PC-9 (cell line): ENCODE measurements around the gene TAS2R40. TPM values are rescaled to one million over a fixed set of nuclear protein-coding genes. Genes with fewer than 3 reads are reported as not detected.

Experiments
- BruUV-seq: library from RNA; stranded (reverse); fragments of 400-500 nt; replicated peaks from 2 replicates; lab custom pipeline; 2021; lab: Mats Ljungman, UMichigan
- CTCF ChIA-PET: fragments of 300-600 bp; sonication (Branson Sonifier 250); formaldehyde crosslinking; loops from one replicate; lab custom pipeline; 2022; ENCODE audit warnings: antibody characterized with exemption; lab: Charles Lee
- POLR2A ChIA-PET: fragments of 300-600 bp; sonication (Branson Sonifier 250); formaldehyde crosslinking; loops from one replicate; lab custom pipeline; 2022; ENCODE audit warnings: antibody characterized with exemption; ENCODE audit not compliant: unreplicated experiment; lab: Charles Lee
- DNase-seq, 2 experiments: peaks; one replicate each; pipeline versions ENCODE4 v3.0.0 to v3.0.0-alpha.2; 2015 to 2022; ENCODE audit warnings: mixed read lengths in 1 of 2
- H2AFZ ChIP-seq: fragments of 200-600 bp; sonication (generic); 2 replicates; pipeline ENCODE4 v1.8.1; 2017; ENCODE audit warnings: antibody characterized with exemption
- H3F3A ChIP-seq: fragments of 200-600 bp; sonication (generic); 2 replicates; pipeline ENCODE4 v1.8.1; 2017; ENCODE audit warnings: antibody characterized with exemption, mild to moderate bottlenecking, low read depth; ENCODE audit not compliant: insufficient read depth
- H3K27ac ChIP-seq: fragments of 200-600 bp; sonication (generic); 2 replicates; pipeline ENCODE4 v1.6.1; 2016; ENCODE audit warnings: mixed run types
- H3K27me3 ChIP-seq: fragments of 200-600 bp; sonication (generic); 2 replicates; pipeline ENCODE4 v1.6.1; 2016; ENCODE audit warnings: low read depth, mixed run types; ENCODE audit not compliant: insufficient read depth
- H3K36me3 ChIP-seq: fragments of 200-600 bp; sonication (generic); 2 replicates; pipeline ENCODE4 v1.6.1; 2016; ENCODE audit warnings: low read depth, mixed run types
- H3K4me1 ChIP-seq: fragments of 200-600 bp; sonication (generic); replicated peaks from 2 replicates; pipeline ENCODE4 v1.6.1; 2016; ENCODE audit warnings: mixed run types; ENCODE audit not compliant: insufficient read depth
- H3K4me2 ChIP-seq: fragments of 200-600 bp; sonication (generic); 2 replicates; pipeline ENCODE4 v1.6.1; 2017; ENCODE audit warnings: mixed run types
- H3K4me3 ChIP-seq: fragments of 200-600 bp; sonication (generic); 2 replicates; pipeline ENCODE4 v1.6.1; 2016; ENCODE audit warnings: mixed run types
- H3K79me2 ChIP-seq: fragments of 200-600 bp; sonication (generic); 2 replicates; pipeline ENCODE4 v1.6.1; 2017; ENCODE audit warnings: low read depth, mixed run types
- H3K9me2 ChIP-seq: fragments of 200-600 bp; sonication (generic); 2 replicates; pipeline ENCODE4 v1.8.1; 2017; ENCODE audit warnings: mild to moderate bottlenecking; ENCODE audit not compliant: insufficient read depth
- H3K9me3 ChIP-seq: fragments of 200-600 bp; sonication (generic); 2 replicates; pipeline ENCODE4 v1.8.1; 2016; ENCODE audit warnings: low read depth; ENCODE audit not compliant: insufficient read depth
- H4K20me1 ChIP-seq: fragments of 200-600 bp; sonication (generic); 2 replicates; pipeline ENCODE4 v1.8.1; 2017; ENCODE audit not compliant: insufficient read depth
- CTCF ChIP-seq: fragments of 200-600 bp; sonication (generic); conservative IDR thresholded peaks from 2 replicates; pipeline ENCODE4 v1.6.1; 2017; ENCODE audit warnings: mixed run types, antibody characterized with exemption, mild to moderate bottlenecking, moderate library complexity
- EZH2 ChIP-seq: fragments of 200-600 bp; sonication (generic); IDR thresholded peaks from 2 replicates; pipeline ENCODE4 v1.8.0; 2017; ENCODE audit warnings: antibody characterized with exemption, low read depth
- intact Hi-C: fragments of 100-400 bp; cut with micrococcal nuclease; formaldehyde crosslinking; loops from one replicate; pipeline ENCODE4 v1.10.0; 2022; ENCODE audit not compliant: unreplicated experiment
- total RNA-seq: library from RNA; stranded (reverse); gene quantifications from 2 replicates; pipeline ENCODE4 v1.2.3, GENCODE V29; 2021

Gene TAS2R40
- total RNA-seq, 1 experiment from 2014 or later, result not detected

- H3K9me2 ChIP-seq, result no peaks in the 10 kb centered on the region
- H3K9me3 ChIP-seq, result peaks cover 3% of the 10 kb centered on the region; the same call in 1 of the 2 replicates
- H3F3A ChIP-seq, result peaks cover 25% of the 10 kb centered on the region
- H3K27ac ChIP-seq, result no peak overlapping the region
- BruUV-seq, result no TSS peak
- CTCF ChIA-PET, result no interaction called here
- no peaks in the 10 kb centered on the region for H3K36me3 ChIP-seq
- intact Hi-C loops, result no loop called here
- no peak overlapping the region for H2AFZ ChIP-seq
- no peaks in the 10 kb centered on the region for H3K27me3 ChIP-seq
- no peak for TF ChIP-seq EZH2
- TF ChIP-seq CTCF, result no peak
- H3K4me2 ChIP-seq, result no peak overlapping the region
- POLR2A ChIA-PET, result interaction anchor here (0.7 kb wide), 2 partner anchors 15 to 70 kb away, joined by 3 to 11 read pairs; no protein-coding TSS in a partner anchor
- no peak for DNase-seq
- H3K4me1 ChIP-seq, result peaks cover 34% of the 10 kb centered on the region
- no peaks in the 10 kb centered on the region for H3K79me2 ChIP-seq
- H4K20me1 ChIP-seq, result no peaks in the 10 kb centered on the region
- H3K4me3 ChIP-seq, result no peak overlapping the region
Observed at GRCh38 chr7:143256325-143256724, 34.5 kb downstream of the TAS2R40 start.

GRCh38 chr7:143256932-143257331 is 35.1 kb downstream of the TAS2R40 start:
- no peak overlapping the region for H3K27ac ChIP-seq
- TF ChIP-seq CTCF, result no peak
- no peak for TF ChIP-seq EZH2
- ChIA-PET POLR2A (interaction anchor here (0.7 kb wide), 2 partner anchors 15 to 69 kb away, joined by 3 to 11 read pairs; no protein-coding TSS in a partner anchor), CTCF (no interaction called here)
- no peaks in the 10 kb centered on the region for H3K9me2 ChIP-seq
- H3K9me3 ChIP-seq, result peaks cover 3% of the 10 kb centered on the region; the same call in 1 of the 2 replicates
- no peak for DNase-seq
- no TSS peak for BruUV-seq
- H3K4me2 ChIP-seq, result no peak overlapping the region
- no peak overlapping the region for H3K4me3 ChIP-seq
- no peaks in the 10 kb centered on the region for H3K36me3 ChIP-seq
- no peaks in the 10 kb centered on the region for H3K27me3 ChIP-seq
- intact Hi-C loops, result no loop called here
- H3F3A ChIP-seq, result peaks cover 25% of the 10 kb centered on the region
- peaks cover 33% of the 10 kb centered on the region for H3K4me1 ChIP-seq
- H3K79me2 ChIP-seq, result no peaks in the 10 kb centered on the region
- no peaks in the 10 kb centered on the region for H4K20me1 ChIP-seq
- no peak overlapping the region for H2AFZ ChIP-seq

GRCh38 chr7:143257501-143257900 is 35.7 kb downstream of the TAS2R40 start:
- POLR2A ChIA-PET, result no interaction called here
- Histone ChIP-seq H3K4me1 (peaks cover 35% of the 10 kb centered on the region), H3K79me2 (no peaks in the 10 kb centered on the region), H3K9me3 (peaks cover 3% of the 10 kb centered on the region; the same call in 1 of the 2 replicates), H4K20me1 (no peaks in the 10 kb centered on the region), H3K4me3 (no peak overlapping the region), H2AFZ (no peak overlapping the region), H3K9me2 (no peaks in the 10 kb centered on the region), H3K4me2 (no peak overlapping the region), H3F3A (peaks cover 25% of the 10 kb centered on the region), H3K27ac (no peak overlapping the region), H3K27me3 (no peaks in the 10 kb centered on the region), H3K36me3 (no peaks in the 10 kb centered on the region)
- CTCF ChIA-PET, result no interaction called here
- TF ChIP-seq CTCF, result no peak
- no peak for TF ChIP-seq EZH2
- no TSS peak for BruUV-seq
- DNase-seq, result no peak
- intact Hi-C loops, result no loop called here
